H1 (cell line): Measurements from ENCODE around the gene TOMM7.
A peak's percentile ranks its signal among the peaks of the same experiment; 100 is the strongest.

Source experiments
- POLR2A ChIP-seq, 2 experiments: IDR thresholded peaks; 1 replicate in 1 of 2; 2 replicates in 1 of 2; pipeline ENCODE4 v1.6.1; 2011; ENCODE audit warnings: low read depth in 2 of 2, low read length in 2 of 2, mild to moderate bottlenecking in 2 of 2; ENCODE audit errors: control extremely low read depth in 1 of 2
- POLR2AphosphoS5 ChIP-seq: IDR thresholded peaks from 2 replicates; pipeline ENCODE4 v1.6.1; 2011; ENCODE audit warnings: low read depth, low read length
- RFX5 ChIP-seq: IDR thresholded peaks from 2 replicates; pipeline ENCODE4 v1.6.1; 2011; ENCODE audit warnings: low read depth, low read length, improper control_type of control experiment, borderline replicate concordance
- SAP30 ChIP-seq: fragments of 300-600 bp; sonication (generic); IDR thresholded peaks from 2 replicates; pipeline ENCODE4 v1.7.1; 2012; ENCODE audit warnings: low read length, moderate library complexity, mild to moderate bottlenecking, inconsistent platforms; ENCODE audit not compliant: insufficient read depth, insufficient replicate concordance
- SIN3A ChIP-seq, 2 experiments: IDR thresholded peaks in 1 of 2; conservative IDR thresholded peaks in 1 of 2; 2 replicates each; pipeline ENCODE4 v1.6.1; 2011 to 2012; ENCODE audit warnings: low read length in 2 of 2, improper control_type of control experiment in 1 of 2, low read depth in 1 of 2, mild to moderate bottlenecking in 1 of 2
- SP1 ChIP-seq: IDR thresholded peaks from 2 replicates; pipeline ENCODE4 v1.6.1; 2011; ENCODE audit warnings: low read depth, low read length
- SUZ12 ChIP-seq: fragments of 200-600 bp; sonication (generic); IDR thresholded peaks from 2 replicates; pipeline ENCODE4 v1.6.1; 2012; ENCODE audit warnings: mild to moderate bottlenecking, inconsistent platforms, low read length, moderate library complexity, mixed read lengths
- TAF7 ChIP-seq: optimal IDR thresholded peaks from 2 replicates; pipeline ENCODE3; 2011; ENCODE audit warnings: low read depth, mild to moderate bottlenecking, inconsistent platforms, low read length, moderate library complexity, borderline replicate concordance
- YY1 ChIP-seq: IDR thresholded peaks from 2 replicates; pipeline ENCODE4 v1.6.1; 2011; ENCODE audit warnings: low read depth, mild to moderate bottlenecking, low read length
- ZNF274 ChIP-seq: IDR thresholded peaks from 2 replicates; pipeline ENCODE4 v1.7.0; 2012; ENCODE audit warnings: low read length, borderline replicate concordance; ENCODE audit errors: extremely low read depth
- TF ChIP-seq, protein P1 (sequence below), 3 experiments: IDR thresholded peaks; 1 replicate in 2 of 3; 2 replicates in 1 of 3; pipeline versions ENCODE4 v1.5.1 to v1.6.1; 2011; ENCODE audit warnings: low read length in 3 of 3, mild to moderate bottlenecking in 3 of 3, inconsistent platforms in 2 of 3, low read depth in 1 of 3, moderate library complexity in 1 of 3; ENCODE audit not compliant: insufficient read depth in 1 of 3; ENCODE audit errors: control extremely low read depth in 1 of 3
- TF ChIP-seq, protein P2 (sequence below): IDR thresholded peaks from 2 replicates; pipeline ENCODE4 v1.6.1; 2012; ENCODE audit warnings: inconsistent platforms

DNA sequence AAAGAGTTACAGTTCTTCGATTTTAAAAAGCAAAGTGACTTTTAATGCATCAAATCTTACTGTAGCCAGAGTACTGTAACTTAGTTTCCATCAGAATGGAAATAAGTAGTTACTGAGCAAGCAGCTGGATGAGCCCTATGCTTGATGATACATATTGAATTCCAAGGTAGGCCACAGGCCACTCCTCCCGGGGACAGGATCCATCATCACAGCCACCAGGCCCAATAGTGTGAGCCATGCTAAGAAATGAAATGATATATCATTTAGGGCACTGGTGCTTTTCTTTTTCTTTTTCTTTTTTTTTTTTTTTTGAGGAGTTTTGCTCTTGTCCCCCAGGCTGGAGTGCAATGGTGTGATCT is 42.9 kb upstream of the TOMM7 start:
- TF ChIP-seq RFX5, result no peak
- TF ChIP-seq, protein P1, sequence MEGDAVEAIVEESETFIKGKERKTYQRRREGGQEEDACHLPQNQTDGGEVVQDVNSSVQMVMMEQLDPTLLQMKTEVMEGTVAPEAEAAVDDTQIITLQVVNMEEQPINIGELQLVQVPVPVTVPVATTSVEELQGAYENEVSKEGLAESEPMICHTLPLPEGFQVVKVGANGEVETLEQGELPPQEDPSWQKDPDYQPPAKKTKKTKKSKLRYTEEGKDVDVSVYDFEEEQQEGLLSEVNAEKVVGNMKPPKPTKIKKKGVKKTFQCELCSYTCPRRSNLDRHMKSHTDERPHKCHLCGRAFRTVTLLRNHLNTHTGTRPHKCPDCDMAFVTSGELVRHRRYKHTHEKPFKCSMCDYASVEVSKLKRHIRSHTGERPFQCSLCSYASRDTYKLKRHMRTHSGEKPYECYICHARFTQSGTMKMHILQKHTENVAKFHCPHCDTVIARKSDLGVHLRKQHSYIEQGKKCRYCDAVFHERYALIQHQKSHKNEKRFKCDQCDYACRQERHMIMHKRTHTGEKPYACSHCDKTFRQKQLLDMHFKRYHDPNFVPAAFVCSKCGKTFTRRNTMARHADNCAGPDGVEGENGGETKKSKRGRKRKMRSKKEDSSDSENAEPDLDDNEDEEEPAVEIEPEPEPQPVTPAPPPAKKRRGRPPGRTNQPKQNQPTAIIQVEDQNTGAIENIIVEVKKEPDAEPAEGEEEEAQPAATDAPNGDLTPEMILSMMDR (IDR thresholded peaks at IDR 0.05; ENCODE audit: control extremely low read depth in 1 of 3, insufficient read depth in 1 of 3, low read depth in 1 of 3, low read length in 3 of 3), result no peak
- TF ChIP-seq SIN3A (conservative IDR thresholded peaks at IDR 0.05 in 1 of 2, IDR thresholded peaks at IDR 0.05 in 1 of 2; ENCODE audit: low read depth in 1 of 2, low read length in 2 of 2), result no peak
- TF ChIP-seq, protein P2, sequence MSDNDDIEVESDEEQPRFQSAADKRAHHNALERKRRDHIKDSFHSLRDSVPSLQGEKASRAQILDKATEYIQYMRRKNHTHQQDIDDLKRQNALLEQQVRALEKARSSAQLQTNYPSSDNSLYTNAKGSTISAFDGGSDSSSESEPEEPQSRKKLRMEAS, result no peak
- TF ChIP-seq SUZ12, result no peak
- no peak for TF ChIP-seq POLR2AphosphoS5
- TF ChIP-seq YY1, result no peak
- no peak for TF ChIP-seq SP1
- TF ChIP-seq ZNF274, result no peak
- peak in 1 of 2 experiments; percentile 23; a peak in 1 of 3 replicates for TF ChIP-seq POLR2A (IDR thresholded peaks at IDR 0.05; ENCODE audit: control extremely low read depth in 1 of 2, low read depth in 2 of 2, low read length in 2 of 2)
- no peak for TF ChIP-seq TAF7
- TF ChIP-seq SAP30, result no peak
